HCT116 (cell line): Measurements from ENCODE around the gene THAP9. TPM values are rescaled to one million over a fixed set of nuclear protein-coding genes. Genes with fewer than 3 reads are reported as not detected.

Source experiments
- ATAC-seq: fragments of 200-7000 bp; cut with Tn5 transposase; 2 replicates; pipeline ENCODE4 v1.9.1; 2020; ENCODE audit warnings: mild to moderate bottlenecking, moderate library complexity
- BruUV-seq: library from RNA; stranded (reverse); fragments of 400-500 nt; replicated peaks from 2 replicates; lab custom pipeline; 2021; lab: Mats Ljungman, UMichigan
- CTCF ChIA-PET: fragments of 300-600 bp; sonication (Branson Sonifier 250); formaldehyde crosslinking; loops from one replicate; lab custom pipeline; 2021; ENCODE audit warnings: antibody characterized with exemption; lab: Charles Lee
- POLR2A ChIA-PET: fragments of 300-600, 350-600 bp; sonication (Branson Sonifier 250); formaldehyde crosslinking; loops from one replicate; lab custom pipeline; 2021; ENCODE audit warnings: antibody characterized with exemption; lab: Charles Lee
- RAD21 ChIA-PET, 2 experiments: fragments of 300-600 bp; sonication (Branson Sonifier 250); formaldehyde crosslinking; loops; one replicate each; lab custom pipeline; 2023; ENCODE audit warnings: low total read pairs in 2 of 2; ENCODE audit not compliant: uncharacterized antibody in 2 of 2, unreplicated experiment in 2 of 2, low non-redundant PET in 1 of 2; lab: Charles Lee
- DNase-seq: peaks from one replicate; pipeline ENCODE4 v3.0.0-alpha.2; 2010; ENCODE audit warnings: low read depth, low spot score
- H2AFZ ChIP-seq: fragments of 200-600 bp; shearing (Covaris generic), sonication (generic); 2 replicates; pipeline ENCODE4 v1.6.1; 2017; ENCODE audit warnings: low read depth, mixed run types, mixed read lengths, antibody characterized with exemption, low read length; ENCODE audit not compliant: poor library complexity, severe bottlenecking
- H3K27ac ChIP-seq: 2 replicates; pipeline ENCODE4 v1.5.1; 2012; ENCODE audit warnings: low read depth, low read length
- H3K27me3 ChIP-seq: fragments of 200-600 bp; sonication (generic); 2 replicates; pipeline ENCODE4 v1.6.1; 2016; ENCODE audit warnings: mixed run types, low read length, mixed read lengths; ENCODE audit not compliant: insufficient read depth
- H3K36me3 ChIP-seq, 2 experiments: fragments of 200-500 bp in 1 of 2; fragments of 200-600 bp in 1 of 2; sonication (Bioruptor generic) in 1 of 2; sonication (generic) in 1 of 2; 2 replicates each; pipeline versions ENCODE4 v1.5.1 to v1.6.1; 2014 to 2016; ENCODE audit warnings: low read length in 2 of 2, inconsistent platforms in 1 of 2, mixed read lengths in 1 of 2, mixed run types in 1 of 2; ENCODE audit not compliant: insufficient read depth in 2 of 2, control insufficient read depth in 1 of 2
- H3K4me1 ChIP-seq, 2 experiments: fragments of 200-600 bp in 1 of 2; sonication (generic) in 1 of 2; 2 replicates each; pipeline versions ENCODE4 v1.5.1 to v1.6.1; 2012 to 2017; ENCODE audit warnings: low read length in 2 of 2, inconsistent platforms in 1 of 2, mild to moderate bottlenecking in 1 of 2, mixed read lengths in 1 of 2, mixed run types in 1 of 2, moderate library complexity in 1 of 2; ENCODE audit not compliant: insufficient read depth in 2 of 2, control insufficient read depth in 1 of 2
- H3K4me2 ChIP-seq: fragments of 200-600 bp; sonication (generic); 2 replicates; pipeline ENCODE4 v1.6.1; 2017; ENCODE audit warnings: mixed run types, low read length, mixed read lengths
- H3K4me3 ChIP-seq, 2 experiments: fragments of 200-600 bp in 1 of 2; sonication (generic) in 1 of 2; replicated peaks in 1 of 2; 2 replicates each; pipeline ENCODE4 v1.5.1; 2011 to 2016; ENCODE audit warnings: low read length in 2 of 2, control low read depth in 1 of 2, low read depth in 1 of 2, mild to moderate bottlenecking in 1 of 2, mixed read lengths in 1 of 2, mixed run types in 1 of 2
- H3K79me2 ChIP-seq: fragments of 200-600 bp; sonication (generic); 2 replicates; pipeline ENCODE4 v1.6.1; 2017; ENCODE audit warnings: mild to moderate bottlenecking, mixed run types, low read length, moderate library complexity, mixed read lengths; ENCODE audit not compliant: insufficient read depth
- H3K9ac ChIP-seq: fragments of 200-600 bp; sonication (generic); 2 replicates; pipeline ENCODE4 v1.6.1; 2016; ENCODE audit warnings: low read length, mixed read lengths
- H3K9me2 ChIP-seq: fragments of 200-600 bp; sonication (generic), shearing (Covaris generic); 2 replicates; pipeline ENCODE4 v1.6.1; 2017; ENCODE audit warnings: mixed run types, mild to moderate bottlenecking, moderate library complexity; ENCODE audit not compliant: insufficient read depth
- H3K9me3 ChIP-seq, 2 experiments: fragments of 200-500 bp in 1 of 2; fragments of 200-600 bp in 1 of 2; sonication (Bioruptor generic) in 1 of 2; sonication (generic) in 1 of 2; 2 replicates each; pipeline ENCODE4 v1.6.1; 2014 to 2017; ENCODE audit warnings: low read length in 2 of 2, mixed read lengths in 2 of 2, inconsistent platforms in 1 of 2, low read depth in 1 of 2, mild to moderate bottlenecking in 1 of 2, mixed run types in 1 of 2, moderate library complexity in 1 of 2; ENCODE audit not compliant: control insufficient read depth in 1 of 2, insufficient read depth in 1 of 2
- H4K20me1 ChIP-seq: fragments of 200-600 bp; sonication (generic), shearing (Covaris generic); 2 replicates; pipeline ENCODE4 v1.6.1; 2017; ENCODE audit warnings: mixed run types, mild to moderate bottlenecking, moderate library complexity; ENCODE audit not compliant: insufficient read depth
- CEBPB ChIP-seq: IDR thresholded peaks from 2 replicates; pipeline ENCODE4 v1.6.1; 2012; ENCODE audit warnings: low read depth
- EGR1 ChIP-seq: IDR thresholded peaks from 2 replicates; pipeline ENCODE4 v1.6.1; 2012; ENCODE audit warnings: low read depth
- EZH2 ChIP-seq: fragments of 200-600 bp; sonication (generic); IDR thresholded peaks from 2 replicates; pipeline ENCODE4 v1.6.1; 2017; ENCODE audit warnings: antibody characterized with exemption, mixed run types
- FOSL1 ChIP-seq: IDR thresholded peaks from 2 replicates; pipeline ENCODE4 v1.6.1; 2012; ENCODE audit warnings: low read depth
- JUND ChIP-seq: IDR thresholded peaks from 2 replicates; pipeline ENCODE4 v1.6.1; 2012
- POLR2A ChIP-seq: IDR thresholded peaks from 2 replicates; pipeline ENCODE4 v1.7.0; 2011; ENCODE audit warnings: borderline replicate concordance; ENCODE audit not compliant: insufficient read depth, insufficient read length; ENCODE audit errors: extremely low read depth
- POLR2AphosphoS5 ChIP-seq: IDR thresholded peaks from 2 replicates; pipeline ENCODE4 v1.6.1; 2011; ENCODE audit warnings: mild to moderate bottlenecking, low read depth, low read length, moderate library complexity
- RAD21 ChIP-seq: IDR thresholded peaks from 2 replicates; pipeline ENCODE4 v1.6.1; 2012; ENCODE audit warnings: low read depth, mild to moderate bottlenecking
- SIN3A ChIP-seq: IDR thresholded peaks from 2 replicates; pipeline ENCODE4 v1.6.1; 2012; ENCODE audit warnings: low read depth
- TCF7L2 ChIP-seq: IDR thresholded peaks from 2 replicates; pipeline ENCODE4 v1.7.0; 2011; ENCODE audit warnings: borderline replicate concordance, inconsistent platforms; ENCODE audit not compliant: insufficient read depth, insufficient read length; ENCODE audit errors: extremely low read depth
- intact Hi-C: fragments of 100-400 bp; cut with micrococcal nuclease; formaldehyde crosslinking; loops from 2 replicates; pipeline ENCODE4 v1.10.0; 2022
- total RNA-seq: library from RNA; stranded (reverse); gene quantifications from one replicate; pipeline ENCODE4 v1.2.1, GENCODE V29; 2021; ENCODE audit not compliant: unreplicated experiment
- TF ChIP-seq, protein P1 (sequence below): IDR thresholded peaks from 2 replicates; pipeline ENCODE4 v1.6.1; 2011; ENCODE audit warnings: mild to moderate bottlenecking, low read length, moderate library complexity; ENCODE audit not compliant: insufficient replicate concordance; ENCODE audit errors: extremely low read depth
- TF ChIP-seq, protein P2 (sequence below), 3 experiments: fragments of 200-600 bp in 1 of 3; sonication (generic) in 1 of 3; IDR thresholded peaks in 2 of 3; conservative IDR thresholded peaks in 1 of 3; 2 replicates each; pipeline ENCODE4 v1.5.1; 2012 to 2017; ENCODE audit warnings: low read depth in 2 of 3, low read length in 2 of 3, antibody characterized with exemption in 1 of 3, borderline replicate concordance in 1 of 3, control low read depth in 1 of 3, mild to moderate bottlenecking in 1 of 3, mixed read lengths in 1 of 3, mixed run types in 1 of 3, moderate library complexity in 1 of 3; ENCODE audit not compliant: insufficient read depth in 1 of 3
- TF ChIP-seq, protein P3 (sequence below): IDR thresholded peaks from 2 replicates; pipeline ENCODE4 v1.6.1; 2012

Gene THAP9
- total RNA-seq, 1 experiment from 2014 or later = 6.4 TPM

DNA sequence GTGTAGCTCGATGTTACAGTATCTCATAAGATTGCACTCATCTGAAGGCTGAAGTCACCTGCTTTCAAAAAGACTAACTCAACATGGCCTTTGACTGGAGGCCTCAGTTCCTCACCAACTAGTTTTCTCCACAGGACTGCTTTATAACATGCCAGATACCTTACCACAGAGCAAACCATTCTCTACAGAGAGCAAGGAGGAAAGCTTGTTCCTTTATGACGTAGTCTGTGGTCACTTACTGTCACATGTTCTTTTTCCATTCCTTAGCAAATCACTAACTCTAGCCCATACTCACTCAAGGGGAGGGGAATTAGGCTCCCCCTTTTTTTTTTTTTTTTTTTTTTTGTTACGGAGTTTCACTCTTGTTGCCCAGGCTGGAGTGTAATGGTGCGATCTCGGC lies 3.2 kb downstream of the THAP9 start:
- POLR2A ChIA-PET = no interaction called here
- ATAC-seq (no peak), DNase-seq (no peak)
- H3K4me1 ChIP-seq = peaks cover under 1 to 11% of the 10 kb centered on the region in 2 experiments; a peak in 2 of 4 replicates
- BruUV-seq = no TSS peak
- H3K9me2 ChIP-seq = no peaks in the 10 kb centered on the region
- no peak overlapping the region for H2AFZ ChIP-seq
- H3K27ac ChIP-seq = no peak overlapping the region
- no peaks in the 10 kb centered on the region for H3K9me3 ChIP-seq
- H3K79me2 ChIP-seq = peaks cover 32% of the 10 kb centered on the region
- intact Hi-C loops = loop anchor here (5.0 kb wide), 2 partner anchors 354 to 379 kb away; partner anchors contain the start of gene COQ2
- TF ChIP-seq EZH2 = no peak
- TF ChIP-seq, protein P1, sequence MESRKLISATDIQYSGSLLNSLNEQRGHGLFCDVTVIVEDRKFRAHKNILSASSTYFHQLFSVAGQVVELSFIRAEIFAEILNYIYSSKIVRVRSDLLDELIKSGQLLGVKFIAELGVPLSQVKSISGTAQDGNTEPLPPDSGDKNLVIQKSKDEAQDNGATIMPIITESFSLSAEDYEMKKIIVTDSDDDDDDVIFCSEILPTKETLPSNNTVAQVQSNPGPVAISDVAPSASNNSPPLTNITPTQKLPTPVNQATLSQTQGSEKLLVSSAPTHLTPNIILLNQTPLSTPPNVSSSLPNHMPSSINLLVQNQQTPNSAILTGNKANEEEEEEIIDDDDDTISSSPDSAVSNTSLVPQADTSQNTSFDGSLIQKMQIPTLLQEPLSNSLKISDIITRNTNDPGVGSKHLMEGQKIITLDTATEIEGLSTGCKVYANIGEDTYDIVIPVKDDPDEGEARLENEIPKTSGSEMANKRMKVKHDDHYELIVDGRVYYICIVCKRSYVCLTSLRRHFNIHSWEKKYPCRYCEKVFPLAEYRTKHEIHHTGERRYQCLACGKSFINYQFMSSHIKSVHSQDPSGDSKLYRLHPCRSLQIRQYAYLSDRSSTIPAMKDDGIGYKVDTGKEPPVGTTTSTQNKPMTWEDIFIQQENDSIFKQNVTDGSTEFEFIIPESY = no peak
- no peak for TF ChIP-seq CEBPB
- no peak for TF ChIP-seq POLR2A
- no peak for TF ChIP-seq JUND
- no peak for TF ChIP-seq POLR2AphosphoS5
- no peak for TF ChIP-seq RAD21
- TF ChIP-seq SIN3A = no peak
- TF ChIP-seq EGR1 = no peak
- H4K20me1 ChIP-seq = no peaks in the 10 kb centered on the region
- RAD21 ChIA-PET = no interaction called here
- H3K36me3 ChIP-seq = peaks cover 0 to 3% of the 10 kb centered on the region in 2 experiments; a peak in 1 of 4 replicates
- CTCF ChIA-PET = no interaction called here
- H3K4me3 ChIP-seq = no peak overlapping the region
- H3K4me2 ChIP-seq = no peak overlapping the region
- no peaks in the 10 kb centered on the region for H3K27me3 ChIP-seq
- no peak overlapping the region for H3K9ac ChIP-seq

DNA sequence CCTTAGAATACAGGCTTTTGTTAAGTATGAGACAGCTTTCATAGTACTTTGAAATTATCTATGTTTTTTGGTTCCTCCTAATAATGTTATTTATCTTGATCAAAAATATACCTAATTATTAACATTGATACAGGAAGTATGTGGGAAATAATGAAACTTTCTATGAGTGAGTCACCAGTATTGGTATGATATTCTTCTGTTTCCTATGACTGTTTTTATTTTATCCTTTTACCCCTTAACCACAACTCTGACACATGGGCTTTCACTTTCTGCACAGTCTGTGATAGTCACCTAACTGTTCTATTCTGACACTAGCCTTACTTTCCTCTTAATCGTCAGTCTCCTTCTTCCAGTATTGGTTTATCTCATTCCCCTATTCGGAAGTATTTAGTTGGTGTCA lies 4.7 kb downstream of the THAP9 start:
- H3K27me3 ChIP-seq = no peaks in the 10 kb centered on the region
- BruUV-seq = no TSS peak
- H3K9ac ChIP-seq = no peak overlapping the region
- H3K4me2 ChIP-seq = no peak overlapping the region
- no peaks in the 10 kb centered on the region for H3K9me2 ChIP-seq
- intact Hi-C loops = no loop called here
- no peak for ATAC-seq
- peaks cover 17% of the 10 kb centered on the region for H3K79me2 ChIP-seq
- H3K4me3 ChIP-seq = no peak overlapping the region
- peaks cover 0 to 3% of the 10 kb centered on the region in 2 experiments; a peak in 1 of 4 replicates for H3K36me3 ChIP-seq
- H4K20me1 ChIP-seq = no peaks in the 10 kb centered on the region
- TF ChIP-seq, protein P2, sequence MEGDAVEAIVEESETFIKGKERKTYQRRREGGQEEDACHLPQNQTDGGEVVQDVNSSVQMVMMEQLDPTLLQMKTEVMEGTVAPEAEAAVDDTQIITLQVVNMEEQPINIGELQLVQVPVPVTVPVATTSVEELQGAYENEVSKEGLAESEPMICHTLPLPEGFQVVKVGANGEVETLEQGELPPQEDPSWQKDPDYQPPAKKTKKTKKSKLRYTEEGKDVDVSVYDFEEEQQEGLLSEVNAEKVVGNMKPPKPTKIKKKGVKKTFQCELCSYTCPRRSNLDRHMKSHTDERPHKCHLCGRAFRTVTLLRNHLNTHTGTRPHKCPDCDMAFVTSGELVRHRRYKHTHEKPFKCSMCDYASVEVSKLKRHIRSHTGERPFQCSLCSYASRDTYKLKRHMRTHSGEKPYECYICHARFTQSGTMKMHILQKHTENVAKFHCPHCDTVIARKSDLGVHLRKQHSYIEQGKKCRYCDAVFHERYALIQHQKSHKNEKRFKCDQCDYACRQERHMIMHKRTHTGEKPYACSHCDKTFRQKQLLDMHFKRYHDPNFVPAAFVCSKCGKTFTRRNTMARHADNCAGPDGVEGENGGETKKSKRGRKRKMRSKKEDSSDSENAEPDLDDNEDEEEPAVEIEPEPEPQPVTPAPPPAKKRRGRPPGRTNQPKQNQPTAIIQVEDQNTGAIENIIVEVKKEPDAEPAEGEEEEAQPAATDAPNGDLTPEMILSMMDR (IDR thresholded peaks at IDR 0.05 in 2 of 3, conservative IDR thresholded peaks at IDR 0.05 in 1 of 3; ENCODE audit: borderline replicate concordance in 1 of 3, insufficient read depth in 1 of 3, low read depth in 2 of 3, low read length in 2 of 3) = no peak
- TF ChIP-seq FOSL1 (peak; percentile 24; the same call in 1 of the 2 replicates), CEBPB (no peak), TCF7L2 (no peak), JUND (0 out of 2 replicates have a peak, but pooled peaks have one; percentile 22)
- TF ChIP-seq, protein P3, sequence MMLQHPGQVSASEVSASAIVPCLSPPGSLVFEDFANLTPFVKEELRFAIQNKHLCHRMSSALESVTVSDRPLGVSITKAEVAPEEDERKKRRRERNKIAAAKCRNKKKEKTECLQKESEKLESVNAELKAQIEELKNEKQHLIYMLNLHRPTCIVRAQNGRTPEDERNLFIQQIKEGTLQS = no peak
- ChIA-PET POLR2A (no interaction called here), RAD21 (no interaction called here), CTCF (no interaction called here)
- H3K4me1 ChIP-seq = peaks cover 0 to 4% of the 10 kb centered on the region in 2 experiments; a peak in 1 of 4 replicates
- H3K27ac ChIP-seq = no peak overlapping the region
- H2AFZ ChIP-seq = no peak overlapping the region
- DNase-seq = no peak
- no peaks in the 10 kb centered on the region for H3K9me3 ChIP-seq
